ENCODE measurements around the gene MALAT1. TPM values are rescaled to one million over a fixed set of nuclear protein-coding genes. Genes with fewer than 3 reads are reported as not detected.

The MALAT1 gene
- total and polyA plus RNA-seq, 2 donors (not counting 1 experiment from before 2014, with no cell fraction given): 646 to 32,417 TPM

- peak overlapping the region; percentile 78 for H3K9ac ChIP-seq (ENCODE audit: low read length)
- under 1% methylated on average over 57 of the region's 60 CpGs for WGBS (ENCODE audit: insufficient coverage)
- no peaks in the 10 kb centered on the region for H3K36me3 ChIP-seq (replicated peaks in 1 of 2; ENCODE audit: control extremely low read depth in 1 of 2, control insufficient read depth in 1 of 2, extremely low read depth in 1 of 2, insufficient read depth in 2 of 2, low read length in 1 of 2)
- Mint-ChIP-seq H3K4me3 (peak overlapping the region; percentile 96), H3K27ac (peak overlapping the region; percentile 99), H3K4me1 (peaks cover 14% of the 10 kb centered on the region), H3K27me3 (no peaks in the 10 kb centered on the region), H3K9me3 (ENCODE audit: insufficient read depth) (no peaks in the 10 kb centered on the region)
- no peaks in the 10 kb centered on the region for H3K9me3 ChIP-seq (ENCODE audit: control extremely low read depth in 1 of 3, control insufficient read depth in 2 of 3, insufficient read depth in 1 of 3, low read length in 2 of 3)
- DNase-seq (peak; percentile 90), ATAC-seq (ENCODE audit: low read depth) (peak; percentile 87)
- ChIA-PET CTCF (interaction anchor here (1.4 to 5.4 kb wide), 7 partner anchors 8 to 163 kb away, joined by 3 to 39 read pairs (median 6); partner anchors contain the start of genes CDC42EP2, MALAT1 and SLC25A45), POLR2A (interaction anchor here (0.6 to 13.6 kb wide), 11 partner anchors 8 to 91 kb away, joined by 3 to 366 read pairs (median 6); partner anchors contain the start of genes FRMD8, MALAT1 and NEAT1)
- TF ChIP-seq, protein P1, sequence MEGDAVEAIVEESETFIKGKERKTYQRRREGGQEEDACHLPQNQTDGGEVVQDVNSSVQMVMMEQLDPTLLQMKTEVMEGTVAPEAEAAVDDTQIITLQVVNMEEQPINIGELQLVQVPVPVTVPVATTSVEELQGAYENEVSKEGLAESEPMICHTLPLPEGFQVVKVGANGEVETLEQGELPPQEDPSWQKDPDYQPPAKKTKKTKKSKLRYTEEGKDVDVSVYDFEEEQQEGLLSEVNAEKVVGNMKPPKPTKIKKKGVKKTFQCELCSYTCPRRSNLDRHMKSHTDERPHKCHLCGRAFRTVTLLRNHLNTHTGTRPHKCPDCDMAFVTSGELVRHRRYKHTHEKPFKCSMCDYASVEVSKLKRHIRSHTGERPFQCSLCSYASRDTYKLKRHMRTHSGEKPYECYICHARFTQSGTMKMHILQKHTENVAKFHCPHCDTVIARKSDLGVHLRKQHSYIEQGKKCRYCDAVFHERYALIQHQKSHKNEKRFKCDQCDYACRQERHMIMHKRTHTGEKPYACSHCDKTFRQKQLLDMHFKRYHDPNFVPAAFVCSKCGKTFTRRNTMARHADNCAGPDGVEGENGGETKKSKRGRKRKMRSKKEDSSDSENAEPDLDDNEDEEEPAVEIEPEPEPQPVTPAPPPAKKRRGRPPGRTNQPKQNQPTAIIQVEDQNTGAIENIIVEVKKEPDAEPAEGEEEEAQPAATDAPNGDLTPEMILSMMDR (IDR thresholded peaks at IDR 0.05): no peak
- no peak for TF ChIP-seq EZH2 (IDR thresholded peaks at IDR 0.05; ENCODE audit: borderline replicate concordance, insufficient read depth, low read depth, low read length, poor library complexity, severe bottlenecking)
- H3K27me3 ChIP-seq (replicated peaks in 1 of 4; ENCODE audit: control extremely low read depth in 1 of 4, control insufficient read depth in 3 of 4, insufficient read depth in 4 of 4, low read length in 3 of 4): no peaks in the 10 kb centered on the region
- H3K27ac ChIP-seq (ENCODE audit: low read length in 2 of 2): peak overlapping the region; percentile 88 to 92
- intact Hi-C loops (cut with micrococcal nuclease): loop anchor here (1.0 kb wide), 3 partner anchors 20 to 115 kb away; no protein-coding TSS in a partner anchor
- peaks cover 40% of the 10 kb centered on the region for H3K79me2 ChIP-seq (ENCODE audit: control insufficient read depth, insufficient read depth, low read length)
- peak overlapping the region; percentile 80 for H2AFZ ChIP-seq (ENCODE audit: insufficient read depth, low read depth, low read length, poor library complexity, severe bottlenecking)
- no peaks in the 10 kb centered on the region for H4K20me1 ChIP-seq (ENCODE audit: control insufficient read depth, insufficient read depth, low read length, poor library complexity, severe bottlenecking)
- peak overlapping the region; percentile 85 for H3K4me2 ChIP-seq (replicated peaks; ENCODE audit: low read depth, low read length, poor library complexity, severe bottlenecking)
- peak overlapping the region; percentile 61 to 93 (median 83) for H3K4me3 ChIP-seq (ENCODE audit: control extremely low read depth in 1 of 5, extremely low read depth in 1 of 5, insufficient read depth in 1 of 5, low read depth in 2 of 5, low read length in 4 of 5)
- peaks cover 11 to 32% of the 10 kb centered on the region in 2 donors for H3K4me1 ChIP-seq (ENCODE audit: control insufficient read depth in 2 of 2, insufficient read depth in 2 of 2, low read length in 2 of 2)
Measured at GRCh38 chr11:65477149-65477965, 21.5 kb upstream of the MALAT1 start.
